GM12872 (cell line): Measurements from ENCODE around the gene RRAD.

Experiments
- CTCF ChIP-seq: IDR thresholded peaks from 3 replicates; pipeline ENCODE4 v1.5.1; 2011; ENCODE audit warnings: low read depth, mild to moderate bottlenecking, low read length, moderate library complexity; ENCODE audit not compliant: insufficient read depth

The RRAD gene

GRCh38 chr16:66871840-66872239, 53.5 kb downstream of the RRAD start:
- TF ChIP-seq CTCF: no peak
